Esophagus mucosa (tissue), 1 donor: Measurements from ENCODE around the gene ZCWPW1. TPM values are rescaled to one million over a fixed set of nuclear protein-coding genes. Genes with fewer than 3 reads are reported as not detected.
"Not testable (repeated sequence)": the region's sequence is repeated elsewhere in the genome, so short reads cannot be mapped to it uniquely, and the experiment has no call there.

ENCODE experiments used
- ATAC-seq: fragments of 200-7000 bp; cut with Tn5 transposase; one replicate; pipeline ENCODE4 v1.9.1; 2020
- total RNA-seq: library from RNA; stranded (reverse); gene quantifications from one replicate; pipeline ENCODE4 v1.2.4, GENCODE V29; 2023
- donor health status: DM: yes; HTN: yes; CAD: no.

ZCWPW1 gene
- total RNA-seq, 1 donor from 2014 or later, result 1.4 TPM

DNA sequence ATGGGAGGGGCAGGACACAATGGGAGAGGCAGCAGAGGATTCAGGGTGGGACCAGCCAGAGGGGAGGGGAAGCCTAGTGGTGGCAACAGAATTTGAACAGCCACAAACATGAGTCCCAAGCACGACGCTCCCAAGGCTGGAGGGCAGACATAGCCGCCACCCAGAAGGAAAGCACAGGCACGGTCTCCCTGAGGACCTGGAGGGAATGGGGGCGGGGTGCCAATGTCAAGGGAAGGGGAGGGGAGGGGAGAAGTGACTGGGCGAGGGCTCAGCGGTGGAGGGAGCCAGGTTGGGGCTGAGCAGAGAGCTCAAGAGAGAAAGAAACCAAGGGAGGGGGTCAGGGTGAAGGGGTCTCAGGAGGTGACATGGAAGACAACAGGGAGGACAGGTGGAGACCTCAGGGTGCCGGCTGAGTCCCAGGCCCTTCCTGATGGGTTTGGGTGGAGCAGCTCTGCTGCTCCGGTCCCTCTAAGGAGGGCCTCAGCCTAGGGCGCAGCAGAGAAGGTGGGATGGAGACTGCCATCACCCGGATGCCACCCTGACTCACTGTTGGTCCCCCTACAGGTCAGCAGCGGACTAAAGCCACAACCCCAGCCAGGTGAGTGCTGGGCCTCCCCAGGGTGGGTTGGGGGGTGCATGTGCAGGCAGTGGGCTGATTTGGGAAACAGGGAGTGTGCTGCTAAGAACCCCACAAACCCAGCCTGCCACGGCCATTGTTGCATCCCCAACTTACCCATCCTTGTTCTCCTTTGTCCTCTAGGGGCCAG lies 31.0 kb downstream of the ZCWPW1 start:
- peak; percentile 24 for ATAC-seq

DNA sequence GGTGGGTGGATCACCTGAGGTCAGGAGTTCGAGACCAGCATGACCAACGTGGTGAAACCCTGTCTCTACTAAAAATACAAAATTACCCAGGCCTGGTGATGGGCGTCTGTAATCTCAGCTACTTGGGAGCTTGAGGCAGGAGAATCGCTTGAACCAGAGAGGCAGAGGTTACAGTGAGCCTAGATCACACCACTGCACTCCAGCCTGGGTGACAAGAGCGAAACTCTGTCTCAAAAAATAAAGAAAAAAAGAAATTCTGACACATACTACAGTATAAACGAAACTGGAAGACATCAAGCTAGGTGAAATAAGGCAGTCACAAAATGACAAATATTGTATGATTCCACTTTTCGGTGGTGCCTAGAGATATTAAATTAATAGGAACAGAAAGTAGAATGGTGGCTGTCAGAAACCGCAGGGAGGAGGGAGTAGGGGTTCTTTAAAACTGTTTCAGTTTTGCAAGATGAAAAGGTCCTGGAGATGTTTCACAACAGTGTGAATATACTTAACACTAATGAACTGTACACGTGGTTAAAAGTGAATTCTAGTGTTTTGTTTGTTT lies 32.0 kb downstream of the ZCWPW1 start:
- ATAC-seq, result peak; percentile 31

DNA sequence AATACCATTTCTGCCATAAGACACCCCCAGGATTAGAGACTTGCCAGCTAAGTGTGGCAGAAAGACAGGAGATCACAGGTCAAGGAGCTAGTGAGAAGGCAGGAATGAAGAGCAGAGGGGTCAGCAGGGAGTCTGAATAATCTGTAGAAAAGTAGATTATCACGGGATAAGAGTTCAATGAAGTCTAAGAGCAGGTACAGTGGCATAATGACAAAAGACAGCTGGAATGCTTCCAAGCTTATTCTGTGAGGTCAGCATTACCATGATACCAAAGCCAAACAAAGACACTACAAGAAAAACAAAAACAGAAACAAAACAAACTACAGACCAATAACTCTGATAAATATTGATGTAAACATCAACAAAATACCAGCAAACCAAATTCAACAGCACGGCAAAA lies 34.4 kb downstream of the ZCWPW1 start:
- no peak for ATAC-seq

DNA sequence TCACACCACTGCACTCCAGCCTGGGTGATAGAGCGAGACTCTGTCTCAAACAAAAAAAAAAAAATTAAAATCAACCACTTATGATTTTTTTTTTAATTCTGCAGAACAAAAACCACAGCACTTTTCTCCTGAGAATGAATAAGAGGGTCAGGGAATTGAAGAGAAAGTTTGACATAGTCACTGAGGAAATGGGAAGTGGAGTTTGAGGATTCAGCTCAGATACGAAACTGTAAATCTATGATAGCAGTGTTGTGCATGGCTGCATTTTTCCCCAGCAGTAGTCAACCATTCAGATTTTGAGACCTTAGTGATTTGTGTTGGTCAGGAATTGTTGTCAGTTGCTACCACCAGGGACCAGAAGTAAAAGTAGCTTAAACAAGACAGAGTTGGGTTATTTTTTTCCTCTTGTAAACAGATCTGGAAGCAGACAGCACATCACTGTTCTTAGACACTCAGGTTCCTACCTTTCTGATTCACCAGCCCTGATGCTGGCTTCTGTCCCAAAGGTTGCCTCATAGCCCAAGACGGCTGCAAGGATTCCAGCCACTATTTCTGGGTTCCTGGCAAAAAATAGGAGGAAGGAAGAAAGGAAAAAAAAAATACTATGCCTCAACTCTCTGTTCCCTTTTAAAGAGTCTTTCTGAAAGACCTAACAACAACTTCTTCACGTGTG lies 35.1 kb downstream of the ZCWPW1 start:
- ATAC-seq, result no peak

DNA sequence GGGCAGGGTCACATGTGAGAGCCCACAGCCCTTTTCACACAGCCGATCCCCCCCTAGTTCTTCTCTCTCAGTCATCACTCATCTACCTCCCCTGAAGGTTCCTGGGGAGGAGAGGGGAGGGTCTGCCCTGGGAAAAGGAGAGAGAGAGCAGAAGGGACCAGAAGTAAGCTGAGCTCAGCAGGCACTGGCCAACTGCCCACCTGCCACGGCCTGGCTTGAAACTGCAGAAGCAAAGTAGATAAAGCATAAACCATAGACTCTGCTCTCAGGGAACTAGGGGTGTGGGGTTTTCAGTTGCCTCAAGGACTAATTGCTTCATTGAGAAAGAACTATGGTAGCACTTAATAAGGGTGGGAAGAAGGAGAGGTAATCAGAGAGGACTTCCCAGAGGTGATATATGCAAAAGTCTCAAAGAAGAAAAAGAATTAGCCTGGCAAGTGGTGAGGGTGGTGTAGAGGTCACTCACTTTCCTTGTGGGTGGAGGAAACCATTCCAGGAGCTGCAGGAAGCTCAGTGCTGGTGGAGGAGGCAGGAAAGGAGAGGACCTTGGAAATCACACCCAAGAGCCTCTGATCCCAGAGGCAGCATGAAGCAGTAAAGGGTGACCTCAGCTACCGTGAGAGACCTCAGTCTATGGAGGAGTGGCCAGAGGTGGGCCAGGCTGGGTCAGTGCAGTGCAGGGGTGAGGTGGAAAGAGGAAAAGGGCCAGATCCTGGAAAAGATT lies 38.1 kb downstream of the ZCWPW1 start:
- peak; percentile 10 for ATAC-seq

DNA sequence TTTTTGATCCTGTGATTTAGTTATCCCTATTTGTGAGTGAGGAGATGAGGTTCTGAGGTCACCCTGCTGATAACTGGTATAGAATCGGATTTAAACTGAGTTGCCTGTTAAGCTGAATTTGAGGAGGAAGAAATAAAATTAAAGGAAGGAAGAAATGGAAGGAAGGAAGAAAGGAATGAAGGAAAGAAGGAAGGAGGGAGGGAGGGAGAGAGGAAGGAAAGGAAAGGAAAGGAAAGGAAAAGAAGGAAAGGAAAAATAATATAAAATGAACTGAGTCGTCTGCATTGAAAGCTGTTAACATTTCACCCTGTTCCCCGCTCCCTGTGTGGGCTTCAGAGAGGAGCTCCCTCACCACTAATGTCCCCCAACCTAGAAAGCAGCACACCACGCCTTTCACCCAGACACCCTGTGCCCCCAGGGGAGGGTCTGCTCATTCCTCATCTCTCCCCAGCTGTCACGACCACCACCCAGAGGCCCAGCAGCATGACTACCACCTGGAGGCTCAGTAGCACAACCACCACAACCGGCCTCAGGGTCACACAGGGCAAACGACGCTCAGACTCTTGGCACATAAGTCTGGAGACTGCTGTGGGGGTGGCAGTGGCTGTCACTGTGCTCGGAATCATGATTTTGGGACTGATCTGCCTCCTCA lies 38.9 kb downstream of the ZCWPW1 start:
- no peak for ATAC-seq

DNA sequence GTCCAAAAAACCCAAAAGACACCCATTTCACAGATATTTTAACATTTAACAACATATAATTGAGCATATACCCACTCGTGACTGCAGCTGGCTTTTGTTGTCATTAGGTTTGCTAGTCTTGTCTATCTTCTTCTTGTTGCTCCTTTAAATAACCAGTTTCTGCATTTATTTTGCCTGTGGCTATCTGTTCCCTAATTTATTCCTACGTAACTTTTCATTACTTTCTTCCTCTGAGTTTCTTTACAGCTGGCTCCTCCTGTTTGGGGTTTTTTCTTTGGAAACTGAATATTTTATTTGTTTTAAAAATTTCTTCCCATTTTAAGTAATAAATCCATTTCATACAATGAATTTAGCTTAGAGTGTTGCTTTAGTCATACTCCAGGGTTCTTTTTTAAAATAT lies 40.8 kb downstream of the ZCWPW1 start:
- ATAC-seq, result no peak

DNA sequence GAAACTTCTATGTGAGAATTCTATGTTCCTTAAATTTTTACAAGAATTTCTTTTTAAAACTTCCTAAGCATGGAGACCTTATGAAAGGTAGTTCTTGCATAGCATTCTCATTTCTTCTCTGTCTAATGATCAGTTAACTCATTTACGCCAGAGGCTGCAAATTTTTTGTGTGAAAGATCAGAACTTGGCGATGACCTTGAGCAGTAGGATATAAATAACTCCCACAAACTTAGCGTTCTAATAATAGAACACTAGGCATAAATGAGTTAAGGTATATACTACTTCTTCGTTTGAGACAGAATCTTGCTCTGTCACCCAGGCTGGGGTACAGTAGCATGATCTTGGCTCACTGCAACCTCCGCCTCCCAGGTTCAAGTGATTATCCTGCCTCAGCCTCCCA lies 41.6 kb downstream of the ZCWPW1 start:
- ATAC-seq, result no peak

DNA sequence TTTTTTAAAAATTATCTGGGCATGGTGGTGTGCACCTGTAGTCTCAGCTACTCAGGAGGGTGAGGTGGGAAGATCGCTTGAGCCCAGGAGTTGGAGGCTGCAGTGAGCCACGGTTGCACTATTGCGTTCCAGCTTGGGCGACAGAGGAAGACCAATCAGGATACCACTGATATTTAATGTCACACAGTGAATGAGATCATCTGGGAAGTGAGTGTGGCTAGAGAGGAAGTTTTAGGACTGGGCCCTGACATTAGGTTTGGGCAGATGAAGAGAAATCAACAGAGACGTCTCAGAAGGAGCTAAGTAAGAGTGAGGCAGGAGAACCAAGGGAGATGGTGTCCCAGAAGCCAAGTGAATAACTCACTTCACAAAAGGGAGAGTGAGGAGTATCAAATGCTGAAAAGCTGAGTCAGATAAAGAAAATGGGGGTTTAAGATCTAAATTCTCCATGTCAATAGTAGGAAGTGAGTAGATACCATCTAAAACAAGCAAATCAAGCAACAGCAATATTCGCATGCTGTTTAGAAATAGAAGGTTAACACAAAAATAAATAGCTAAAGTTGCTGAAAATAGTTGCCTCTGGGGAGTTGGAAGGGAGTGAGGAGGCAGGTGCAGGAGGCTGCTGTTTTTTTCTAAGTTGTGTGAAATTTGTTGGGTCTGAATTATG lies 43.7 kb downstream of the ZCWPW1 start:
- ATAC-seq, result no peak

DNA sequence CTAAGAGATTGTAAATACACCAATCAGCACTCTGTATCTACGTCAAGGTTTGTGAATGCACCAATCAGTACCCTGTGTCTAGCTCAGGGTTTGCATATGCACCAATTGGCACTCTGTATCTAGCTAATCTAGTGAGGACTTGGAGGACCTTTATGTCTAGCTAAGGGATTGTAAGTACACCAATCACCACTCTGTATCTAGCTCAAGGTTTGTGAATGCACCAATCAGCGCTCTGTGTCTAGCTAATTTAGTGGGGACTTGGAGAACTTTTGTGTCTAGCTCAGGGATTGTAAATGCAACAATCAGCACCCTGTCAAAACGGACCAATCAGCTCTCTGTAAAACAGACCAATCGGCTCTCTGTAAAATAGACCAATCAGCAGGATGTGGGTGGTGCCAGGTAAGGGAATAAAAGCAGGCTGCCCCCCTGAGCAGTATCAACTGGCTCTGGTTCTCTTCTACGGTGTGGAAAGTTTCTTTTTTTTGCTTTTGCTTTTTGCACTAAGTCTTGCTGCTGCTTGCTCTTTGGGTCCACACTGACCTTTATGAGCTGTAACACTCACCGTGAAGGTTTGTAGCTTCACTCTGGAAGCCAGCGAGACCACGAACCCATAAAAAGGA lies 46.2 kb downstream of the ZCWPW1 start:
- ATAC-seq, result not testable (repeated sequence)

DNA sequence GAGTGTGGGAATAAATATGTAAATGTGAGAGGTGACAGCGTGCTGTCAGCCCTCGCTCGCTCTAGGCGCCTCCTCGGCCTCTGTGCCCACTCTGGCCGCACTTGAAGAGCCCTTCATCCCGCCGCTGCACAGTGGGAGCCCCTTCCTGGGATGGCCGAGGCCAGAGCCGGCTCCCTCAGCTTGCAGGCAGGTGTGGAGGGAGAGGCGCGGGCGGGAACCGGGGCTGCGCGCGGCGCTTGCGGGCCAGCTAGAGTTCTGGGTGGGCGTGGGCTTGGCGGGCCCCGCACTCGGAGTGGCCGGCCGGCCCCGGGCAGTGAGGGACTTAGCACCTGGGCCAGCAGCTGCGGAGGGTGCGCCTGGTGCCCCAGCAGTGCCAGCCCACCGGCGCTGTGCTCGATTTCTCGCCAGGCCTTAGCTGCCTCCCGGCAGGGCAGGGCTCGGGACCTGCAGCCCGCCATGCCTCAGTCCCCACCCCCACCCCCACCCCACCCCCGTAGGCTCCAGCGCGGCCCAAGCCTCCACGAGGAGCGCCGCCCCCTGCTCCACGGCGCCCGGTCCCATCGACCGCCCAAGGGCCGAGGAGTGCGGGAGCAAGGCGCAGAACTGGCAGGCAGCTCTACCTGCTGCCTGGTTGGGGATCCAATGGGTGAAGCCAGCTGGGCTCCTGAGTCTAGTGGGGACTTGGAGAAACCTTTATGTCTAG lies 46.8 kb downstream of the ZCWPW1 start:
- ATAC-seq, result not testable (repeated sequence)

DNA sequence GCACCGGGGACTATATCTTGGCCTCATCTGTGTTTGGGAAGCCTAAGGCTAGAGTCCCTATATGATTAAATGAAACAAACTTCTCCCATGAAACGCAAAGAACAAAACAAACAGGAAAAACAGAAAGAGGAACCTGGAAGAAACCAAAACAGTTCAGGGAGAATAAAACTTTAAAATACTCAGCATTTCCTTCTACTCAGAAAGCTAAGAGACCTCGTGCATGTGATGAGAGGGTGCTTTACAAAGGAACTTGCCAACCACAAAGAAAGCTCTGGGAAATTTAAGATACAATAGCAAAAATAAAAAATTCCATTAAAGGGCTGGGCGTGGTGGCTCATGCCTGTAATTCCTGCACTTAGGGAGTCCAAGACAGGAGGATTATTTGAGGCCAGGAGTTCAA lies 48.3 kb downstream of the ZCWPW1 start:
- ATAC-seq, result no peak

DNA sequence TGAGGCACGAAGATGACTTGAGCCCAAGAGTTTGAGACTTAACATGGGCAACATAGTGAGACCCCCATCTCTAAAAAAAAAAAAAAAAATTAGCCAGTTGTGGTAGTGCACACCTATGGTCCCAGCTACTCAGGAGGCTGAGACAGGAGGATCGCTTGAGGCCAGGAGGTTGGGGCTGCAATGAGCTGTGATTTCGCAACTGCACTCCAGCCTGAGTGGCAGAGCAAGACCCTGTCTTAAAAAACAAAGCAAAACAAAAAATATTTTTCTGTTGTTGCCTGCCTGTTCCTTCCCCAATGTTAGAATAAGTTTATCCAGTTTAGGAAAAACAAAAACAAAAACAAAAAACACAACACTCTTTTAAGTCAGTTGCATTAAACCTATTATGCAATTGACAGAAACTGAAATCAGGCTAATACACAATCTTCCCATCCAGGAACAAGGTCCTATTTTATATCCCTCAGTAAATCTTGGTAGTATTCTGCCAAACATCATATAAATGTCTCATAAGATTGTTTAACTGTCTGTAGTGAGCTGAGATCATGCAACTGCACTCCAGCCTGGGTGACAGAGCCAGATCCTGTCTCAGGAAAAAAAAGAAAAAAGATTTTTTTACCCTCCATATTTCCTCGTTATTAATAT lies 50.3 kb downstream of the ZCWPW1 start:
- no peak for ATAC-seq

DNA sequence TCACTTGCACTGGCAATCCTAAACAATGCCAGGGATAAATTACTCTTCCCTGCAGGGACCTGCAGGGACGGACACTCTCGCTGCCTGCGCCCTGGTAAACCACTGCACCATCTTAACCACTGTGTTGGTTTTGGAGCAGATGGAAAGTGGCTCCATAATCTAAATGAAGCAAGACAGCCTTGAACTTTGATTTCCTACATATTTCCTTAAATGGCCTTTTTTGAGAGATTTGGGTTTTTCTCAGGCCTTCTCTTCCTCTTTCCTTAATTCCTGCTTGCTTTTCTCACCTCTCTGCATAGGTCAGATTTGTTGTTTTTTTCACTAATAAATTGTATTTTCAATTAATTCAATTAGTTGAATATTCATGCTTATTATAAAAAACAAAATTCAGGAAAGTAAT lies 52.4 kb downstream of the ZCWPW1 start:
- no peak for ATAC-seq

DNA sequence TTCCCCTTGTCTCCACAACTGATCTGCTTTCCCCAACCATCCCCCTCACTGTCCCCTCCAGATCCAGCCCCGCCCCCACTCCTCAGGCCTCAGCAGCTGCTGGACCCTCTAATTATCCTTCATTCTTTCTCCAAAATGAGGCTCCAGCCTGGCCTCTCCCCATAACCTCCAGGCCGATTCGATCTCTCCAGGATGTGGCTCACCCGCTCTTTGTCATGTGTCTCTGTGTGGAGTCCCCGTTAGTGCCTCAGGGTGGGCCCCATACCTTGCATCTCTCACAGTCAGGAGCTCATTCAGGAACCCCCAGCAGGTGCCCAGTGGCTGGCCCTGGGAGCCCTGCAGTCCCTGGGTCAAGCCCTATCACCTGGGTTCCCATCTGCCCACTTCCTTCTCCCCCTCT lies 53.9 kb downstream of the ZCWPW1 start:
- no peak for ATAC-seq

DNA sequence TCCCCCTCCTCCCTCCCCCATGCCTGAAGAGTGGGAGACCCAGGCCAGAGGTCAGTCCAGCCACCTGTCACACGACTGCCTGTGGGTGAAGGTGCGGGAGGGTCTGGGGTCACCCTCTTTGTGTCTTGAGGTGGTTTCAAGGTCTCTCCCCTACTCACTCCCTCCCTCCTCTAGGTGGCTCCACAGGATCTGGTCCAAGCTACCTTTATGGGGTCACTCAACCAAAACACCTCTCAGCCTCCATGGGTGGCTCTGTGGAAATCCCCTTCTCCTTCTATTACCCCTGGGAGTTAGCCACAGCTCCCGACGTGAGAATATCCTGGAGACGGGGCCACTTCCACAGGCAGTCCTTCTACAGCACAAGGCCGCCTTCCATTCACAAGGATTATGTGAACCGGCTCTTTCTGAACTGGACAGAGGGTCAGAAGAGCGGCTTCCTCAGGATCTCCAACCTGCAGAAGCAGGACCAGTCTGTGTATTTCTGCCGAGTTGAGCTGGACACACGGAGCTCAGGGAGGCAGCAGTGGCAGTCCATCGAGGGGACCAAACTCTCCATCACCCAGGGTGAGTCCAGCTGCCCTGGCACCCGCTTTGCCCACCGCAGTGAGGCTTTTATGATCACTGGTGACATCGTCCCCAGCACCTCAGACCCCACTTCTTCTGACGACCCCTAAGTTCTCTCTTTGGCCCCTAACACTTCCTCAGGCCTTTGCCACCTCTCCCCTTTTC lies 54.5 kb downstream of the ZCWPW1 start:
- peak; percentile 9 for ATAC-seq

DNA sequence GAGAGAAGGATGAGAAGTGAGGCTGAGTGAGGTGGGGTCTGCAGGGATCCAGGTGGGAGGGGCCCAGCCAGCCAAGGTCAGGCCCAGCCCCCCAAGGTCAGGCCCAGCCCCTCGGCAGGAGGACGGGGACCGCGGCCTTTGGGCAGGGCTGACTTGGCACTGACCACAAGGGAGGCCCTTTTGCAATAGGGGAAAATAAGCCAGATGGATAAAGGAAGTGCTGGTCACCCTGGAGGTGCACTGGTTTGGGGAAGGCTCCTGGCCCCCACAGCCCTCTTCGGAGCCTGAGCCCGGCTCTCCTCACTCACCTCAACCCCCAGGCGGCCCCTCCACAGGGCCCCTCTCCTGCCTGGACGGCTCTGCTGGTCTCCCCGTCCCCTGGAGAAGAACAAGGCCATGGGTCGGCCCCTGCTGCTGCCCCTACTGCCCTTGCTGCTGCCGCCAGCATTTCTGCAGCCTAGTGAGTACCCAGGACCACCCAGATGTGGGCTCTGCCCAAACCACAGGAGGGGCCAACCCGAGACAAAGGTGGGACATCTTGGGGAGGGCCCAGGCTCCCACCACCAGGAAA lies 55.2 kb downstream of the ZCWPW1 start, which contains the start of gene PILRA:
PILRA (plus strand) TSS at position 227 of the 571 bp plus-strand sequence; CDS start at position 397, 170 bp downstream.
- ATAC-seq, result no peak

DNA sequence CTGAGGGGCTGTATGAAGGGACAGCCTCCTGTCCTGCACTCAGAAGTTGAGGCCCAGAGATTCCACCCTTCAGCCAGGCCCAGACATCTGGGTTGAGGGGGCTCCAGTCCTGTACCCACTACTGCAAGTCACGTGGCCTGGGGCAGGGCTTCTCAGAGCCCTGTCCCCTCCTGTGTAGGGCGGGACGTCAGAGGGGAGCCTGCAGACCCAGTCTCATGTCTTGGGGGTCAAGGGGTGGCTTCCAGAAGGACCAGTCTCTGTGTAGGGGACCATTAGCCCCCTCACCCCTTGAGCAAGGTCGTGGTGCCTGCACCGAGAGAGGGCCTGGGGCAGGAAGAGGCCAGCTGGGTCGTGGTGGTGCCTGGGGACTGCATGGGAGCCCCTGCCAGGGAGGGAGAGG lies 55.8 kb downstream of the ZCWPW1 start:
- ATAC-seq, result no peak

DNA sequence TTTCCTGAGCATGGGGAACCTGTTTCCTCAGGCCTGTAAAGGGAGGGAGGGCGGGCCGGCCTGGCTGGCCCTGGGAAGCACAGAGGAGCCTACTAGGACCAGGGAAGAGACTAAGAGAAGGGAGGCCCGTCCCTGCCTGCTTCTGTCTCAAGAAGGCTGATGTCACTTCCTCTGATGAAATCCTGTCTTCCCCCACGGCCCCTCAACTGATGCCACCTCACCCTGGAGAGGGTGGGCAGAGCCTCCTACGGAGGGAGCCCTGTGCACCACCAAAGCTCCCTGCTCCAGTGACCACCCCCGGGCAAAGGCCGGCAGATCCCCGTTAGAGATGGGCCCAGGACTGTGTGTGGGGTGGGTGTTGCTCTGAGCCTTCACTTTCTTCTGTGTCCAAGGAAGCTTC lies 56.2 kb downstream of the ZCWPW1 start:
- no peak for ATAC-seq
